HepG2 (cell line): ENCODE data around the gene SUPT6H. TPM values are rescaled to one million over a fixed set of nuclear protein-coding genes. Genes with fewer than 3 reads are reported as not detected.

ENCODE experiments used
- ATF5 ChIP-seq: sonication (generic); formaldehyde crosslinking; IDR thresholded peaks from 2 replicates; pipeline ENCODE4 v1.4.0; 2020; ENCODE audit warnings: mild to moderate bottlenecking, low read depth, missing genetic modification reagents
- BORCS8-MEF2B ChIP-seq: sonication (generic); formaldehyde crosslinking; IDR thresholded peaks from 2 replicates; pipeline ENCODE4 v1.8.0; 2022; ENCODE audit warnings: mild to moderate bottlenecking, missing genetic modification reagents
- DNMT1 ChIP-seq: sonication (generic); formaldehyde crosslinking; IDR thresholded peaks from 2 replicates; pipeline ENCODE4 v1.5.1; 2020; ENCODE audit warnings: mild to moderate bottlenecking, missing genetic modification reagents
- HNRNPUL1 ChIP-seq: fragments of 200-400 bp; formaldehyde crosslinking; IDR thresholded peaks from 2 replicates; pipeline ENCODE4 v1.6.1; 2017; ENCODE audit warnings: low read depth, mild to moderate bottlenecking, low read length, moderate library complexity
- JUN ChIP-seq: sonication (generic); formaldehyde crosslinking; IDR thresholded peaks from 2 replicates; pipeline ENCODE4 v1.4.0; 2020; ENCODE audit warnings: mild to moderate bottlenecking, missing genetic modification reagents
- KAT2B ChIP-seq: fragments of 150-350 bp; IDR thresholded peaks from 2 replicates; pipeline ENCODE4 v1.6.1; 2014; ENCODE audit warnings: low read depth, low read length, borderline replicate concordance
- MZF1 ChIP-seq: sonication (generic); formaldehyde crosslinking; IDR thresholded peaks from 2 replicates; pipeline ENCODE4 v1.8.1; 2023; ENCODE audit warnings: mild to moderate bottlenecking, missing genetic modification reagents, borderline replicate concordance
- NFE2L2 ChIP-seq: fragments of 150-350 bp; IDR thresholded peaks from 2 replicates; pipeline ENCODE4 v1.6.1; 2014; ENCODE audit warnings: low read length
- RARA ChIP-seq: IDR thresholded peaks from 2 replicates; pipeline ENCODE4 v1.6.1; 2016; ENCODE audit warnings: missing genetic modification reagents, missing compliant biosample characterization
- TP53 ChIP-seq: sonication (generic); formaldehyde crosslinking; conservative IDR thresholded peaks from 2 replicates; pipeline ENCODE4 v1.4.0; 2020; ENCODE audit warnings: missing genetic modification reagents
- U2AF1 ChIP-seq: fragments of 200-400 bp; formaldehyde crosslinking; optimal IDR thresholded peaks from 2 replicates; pipeline ENCODE3; 2017; ENCODE audit warnings: mild to moderate bottlenecking, low read depth, low read length
- ZFAT ChIP-seq: sonication (generic); formaldehyde crosslinking; conservative IDR thresholded peaks from 2 replicates; pipeline ENCODE4 v1.8.1; 2023; ENCODE audit warnings: missing genetic modification reagents, inconsistent platforms
- ZFP36L2 ChIP-seq: sonication (generic); formaldehyde crosslinking; IDR thresholded peaks from 2 replicates; pipeline ENCODE4 v1.4.0; 2020; ENCODE audit warnings: missing genetic modification reagents
- ZNF460 ChIP-seq: sonication (generic); formaldehyde crosslinking; IDR thresholded peaks from 2 replicates; pipeline ENCODE4 v1.5.1; 2020; ENCODE audit warnings: missing genetic modification reagents, mild to moderate bottlenecking, borderline replicate concordance
- ZNF713 ChIP-seq: sonication (generic); formaldehyde crosslinking; IDR thresholded peaks from 2 replicates; pipeline ENCODE4 v1.4.0; 2020; ENCODE audit warnings: mild to moderate bottlenecking, missing genetic modification reagents
- ZSCAN20 ChIP-seq: sonication (generic); formaldehyde crosslinking; IDR thresholded peaks from 2 replicates; pipeline ENCODE4 v1.4.0; 2020; ENCODE audit warnings: missing genetic modification reagents, mild to moderate bottlenecking, borderline replicate concordance
- polyA plus RNA-seq, 8 experiments: library from polyadenylated mRNA; depleted of rRNA in 3 of 8; stranded (reverse) in 7 of 8; unstranded in 1 of 8; fragments of >200 nt; fragmentation: Illumina TruSeq in 4 of 8; extraction: Trizol in 4 of 8; gene quantifications; 2 replicates each; pipeline versions ENCODE4 v1.2.1 to v1.2.3, GENCODE V29; 2011 to 2016; ENCODE audit warnings: low read depth in 4 of 8, missing spikeins in 1 of 8, mixed read lengths in 1 of 8; ENCODE audit not compliant: insufficient read depth in 1 of 8
- total RNA-seq, 5 experiments: library from RNA; depleted of rRNA; stranded (reverse); fragments of >200 nt; fragmentation: Illumina TruSeq; extraction: Trizol; gene quantifications; 2 replicates each; pipeline ENCODE4 v1.2.3, GENCODE V29; 2016; ENCODE audit warnings: low read depth in 1 of 5
- TF ChIP-seq, protein P1 (sequence below): IDR thresholded peaks from 2 replicates; pipeline ENCODE4 v1.6.1; 2012; ENCODE audit warnings: inconsistent platforms
- TF ChIP-seq, protein P2 (sequence below): sonication (generic); formaldehyde crosslinking; IDR thresholded peaks from 2 replicates; pipeline ENCODE4 v1.4.0; 2020; ENCODE audit warnings: missing genetic modification reagents
- TF ChIP-seq, protein P3 (sequence below): sonication (generic); formaldehyde crosslinking; IDR thresholded peaks from 2 replicates; pipeline ENCODE4 v1.5.0; 2020; ENCODE audit warnings: mild to moderate bottlenecking, missing genetic modification reagents, borderline replicate concordance

Gene SUPT6H
- total and polyA plus RNA-seq, 2 of the 13 experiments (the other 11 are each of a cell fraction or from before 2014, with no cell fraction given), result 32.7 to 39.9 TPM

DNA sequence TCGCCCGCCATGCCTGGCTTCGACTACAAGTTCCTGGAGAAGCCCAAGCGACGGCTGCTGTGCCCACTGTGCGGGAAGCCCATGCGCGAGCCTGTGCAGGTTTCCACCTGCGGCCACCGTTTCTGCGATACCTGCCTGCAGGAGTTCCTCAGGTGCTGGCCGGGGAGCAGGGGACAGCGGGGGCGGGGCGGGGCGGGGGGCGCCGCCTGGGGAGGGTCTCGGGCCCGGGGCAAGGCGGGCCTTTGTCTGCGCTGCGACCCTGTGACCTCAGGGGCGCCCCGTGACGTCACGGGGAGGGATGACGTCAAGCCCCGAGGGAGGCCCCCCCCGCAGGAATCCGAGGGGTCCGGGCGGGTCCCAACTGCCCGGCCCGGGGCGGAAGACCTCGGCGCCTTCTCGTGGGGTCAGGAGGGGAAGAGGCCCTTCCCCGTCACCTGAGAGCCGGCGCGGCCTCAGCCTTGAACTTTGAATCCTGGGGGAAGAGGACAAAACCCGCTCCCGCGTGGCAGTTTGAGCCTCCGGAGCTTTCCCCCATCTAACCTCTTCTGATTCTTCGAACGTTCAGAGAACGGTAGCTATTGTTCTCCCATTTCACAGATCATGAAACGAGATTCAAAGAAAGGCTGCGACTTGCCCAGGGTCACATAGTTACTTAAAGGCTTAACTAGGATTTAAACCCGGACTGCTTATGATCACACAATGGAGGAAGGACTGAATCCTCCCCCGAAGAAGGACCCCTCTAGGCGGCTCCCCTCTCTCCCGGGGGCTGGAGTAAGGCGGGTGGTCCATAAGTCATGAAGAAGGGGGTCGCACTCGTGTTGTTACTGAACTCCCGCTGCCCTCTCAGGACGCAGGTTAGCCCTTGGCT is 82.3 kb downstream of the SUPT6H start (continued):
- TF ChIP-seq JUN (CRISPR knock-in tag), result no peak
- TF ChIP-seq, protein P1, sequence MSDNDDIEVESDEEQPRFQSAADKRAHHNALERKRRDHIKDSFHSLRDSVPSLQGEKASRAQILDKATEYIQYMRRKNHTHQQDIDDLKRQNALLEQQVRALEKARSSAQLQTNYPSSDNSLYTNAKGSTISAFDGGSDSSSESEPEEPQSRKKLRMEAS, result peak; percentile 27
- TF ChIP-seq ZFP36L2 (CRISPR knock-in tag), result no peak
- TF ChIP-seq ZNF713 (CRISPR knock-in tag), result no peak
- TF ChIP-seq KAT2B, result no peak
- no peak for TF ChIP-seq U2AF1
- no peak; the same call in 1 of the 2 replicates for TF ChIP-seq ZSCAN20 (CRISPR knock-in tag)
- TF ChIP-seq HNRNPUL1, result no peak
- TF ChIP-seq, protein P2, sequence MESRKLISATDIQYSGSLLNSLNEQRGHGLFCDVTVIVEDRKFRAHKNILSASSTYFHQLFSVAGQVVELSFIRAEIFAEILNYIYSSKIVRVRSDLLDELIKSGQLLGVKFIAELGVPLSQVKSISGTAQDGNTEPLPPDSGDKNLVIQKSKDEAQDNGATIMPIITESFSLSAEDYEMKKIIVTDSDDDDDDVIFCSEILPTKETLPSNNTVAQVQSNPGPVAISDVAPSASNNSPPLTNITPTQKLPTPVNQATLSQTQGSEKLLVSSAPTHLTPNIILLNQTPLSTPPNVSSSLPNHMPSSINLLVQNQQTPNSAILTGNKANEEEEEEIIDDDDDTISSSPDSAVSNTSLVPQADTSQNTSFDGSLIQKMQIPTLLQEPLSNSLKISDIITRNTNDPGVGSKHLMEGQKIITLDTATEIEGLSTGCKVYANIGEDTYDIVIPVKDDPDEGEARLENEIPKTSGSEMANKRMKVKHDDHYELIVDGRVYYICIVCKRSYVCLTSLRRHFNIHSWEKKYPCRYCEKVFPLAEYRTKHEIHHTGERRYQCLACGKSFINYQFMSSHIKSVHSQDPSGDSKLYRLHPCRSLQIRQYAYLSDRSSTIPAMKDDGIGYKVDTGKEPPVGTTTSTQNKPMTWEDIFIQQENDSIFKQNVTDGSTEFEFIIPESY (CRISPR knock-in tag), result no peak
- TF ChIP-seq RARA, result peak; percentile 88
- no peak for TF ChIP-seq ZFAT (CRISPR knock-in tag)
- TF ChIP-seq BORCS8-MEF2B, result no peak; the same call in 1 of the 2 replicates
- TF ChIP-seq ZNF460, result no peak
- no peak for TF ChIP-seq DNMT1 (CRISPR knock-in tag)
- TF ChIP-seq, protein P3, sequence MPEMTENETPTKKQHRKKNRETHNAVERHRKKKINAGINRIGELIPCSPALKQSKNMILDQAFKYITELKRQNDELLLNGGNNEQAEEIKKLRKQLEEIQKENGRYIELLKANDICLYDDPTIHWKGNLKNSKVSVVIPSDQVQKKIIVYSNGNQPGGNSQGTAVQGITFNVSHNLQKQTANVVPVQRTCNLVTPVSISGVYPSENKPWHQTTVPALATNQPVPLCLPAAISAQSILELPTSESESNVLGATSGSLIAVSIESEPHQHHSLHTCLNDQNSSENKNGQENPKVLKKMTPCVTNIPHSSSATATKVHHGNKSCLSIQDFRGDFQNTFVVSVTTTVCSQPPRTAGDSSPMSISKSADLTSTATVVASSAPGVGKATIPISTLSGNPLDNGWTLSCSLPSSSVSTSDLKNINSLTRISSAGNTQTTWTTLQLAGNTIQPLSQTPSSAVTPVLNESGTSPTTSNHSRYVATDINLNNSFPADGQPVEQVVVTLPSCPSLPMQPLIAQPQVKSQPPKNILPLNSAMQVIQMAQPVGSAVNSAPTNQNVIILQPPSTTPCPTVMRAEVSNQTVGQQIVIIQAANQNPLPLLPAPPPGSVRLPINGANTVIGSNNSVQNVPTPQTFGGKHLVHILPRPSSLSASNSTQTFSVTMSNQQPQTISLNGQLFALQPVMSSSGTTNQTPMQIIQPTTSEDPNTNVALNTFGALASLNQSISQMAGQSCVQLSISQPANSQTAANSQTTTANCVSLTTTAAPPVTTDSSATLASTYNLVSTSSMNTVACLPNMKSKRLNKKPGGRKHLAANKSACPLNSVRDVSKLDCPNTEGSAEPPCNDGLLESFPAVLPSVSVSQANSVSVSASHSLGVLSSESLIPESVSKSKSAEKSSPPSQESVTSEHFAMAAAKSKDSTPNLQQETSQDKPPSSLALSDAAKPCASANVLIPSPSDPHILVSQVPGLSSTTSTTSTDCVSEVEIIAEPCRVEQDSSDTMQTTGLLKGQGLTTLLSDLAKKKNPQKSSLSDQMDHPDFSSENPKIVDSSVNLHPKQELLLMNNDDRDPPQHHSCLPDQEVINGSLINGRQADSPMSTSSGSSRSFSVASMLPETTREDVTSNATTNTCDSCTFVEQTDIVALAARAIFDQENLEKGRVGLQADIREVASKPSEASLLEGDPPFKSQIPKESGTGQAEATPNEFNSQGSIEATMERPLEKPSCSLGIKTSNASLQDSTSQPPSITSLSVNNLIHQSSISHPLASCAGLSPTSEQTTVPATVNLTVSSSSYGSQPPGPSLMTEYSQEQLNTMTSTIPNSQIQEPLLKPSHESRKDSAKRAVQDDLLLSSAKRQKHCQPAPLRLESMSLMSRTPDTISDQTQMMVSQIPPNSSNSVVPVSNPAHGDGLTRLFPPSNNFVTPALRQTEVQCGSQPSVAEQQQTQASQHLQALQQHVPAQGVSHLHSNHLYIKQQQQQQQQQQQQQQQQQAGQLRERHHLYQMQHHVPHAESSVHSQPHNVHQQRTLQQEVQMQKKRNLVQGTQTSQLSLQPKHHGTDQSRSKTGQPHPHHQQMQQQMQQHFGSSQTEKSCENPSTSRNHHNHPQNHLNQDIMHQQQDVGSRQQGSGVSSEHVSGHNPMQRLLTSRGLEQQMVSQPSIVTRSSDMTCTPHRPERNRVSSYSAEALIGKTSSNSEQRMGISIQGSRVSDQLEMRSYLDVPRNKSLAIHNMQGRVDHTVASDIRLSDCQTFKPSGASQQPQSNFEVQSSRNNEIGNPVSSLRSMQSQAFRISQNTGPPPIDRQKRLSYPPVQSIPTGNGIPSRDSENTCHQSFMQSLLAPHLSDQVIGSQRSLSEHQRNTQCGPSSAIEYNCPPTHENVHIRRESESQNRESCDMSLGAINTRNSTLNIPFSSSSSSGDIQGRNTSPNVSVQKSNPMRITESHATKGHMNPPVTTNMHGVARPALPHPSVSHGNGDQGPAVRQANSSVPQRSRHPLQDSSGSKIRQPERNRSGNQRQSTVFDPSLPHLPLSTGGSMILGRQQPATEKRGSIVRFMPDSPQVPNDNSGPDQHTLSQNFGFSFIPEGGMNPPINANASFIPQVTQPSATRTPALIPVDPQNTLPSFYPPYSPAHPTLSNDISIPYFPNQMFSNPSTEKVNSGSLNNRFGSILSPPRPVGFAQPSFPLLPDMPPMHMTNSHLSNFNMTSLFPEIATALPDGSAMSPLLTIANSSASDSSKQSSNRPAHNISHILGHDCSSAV (CRISPR knock-in tag), result no peak
- no peak for TF ChIP-seq ATF5 (CRISPR knock-in tag)
- TF ChIP-seq NFE2L2, result no peak
- no peak for TF ChIP-seq TP53
- TF ChIP-seq MZF1, result no peak
